Liver (tissue), 9 donors: ENCODE measurements around the gene CDH4. TPM values are rescaled to one million over a fixed set of nuclear protein-coding genes. Genes with fewer than 3 reads are reported as not detected.

Source experiments
- DNase-seq: peaks from one replicate; pipeline ENCODE4 v3.0.0-alpha.2; 2017; ENCODE audit warnings: low spot score
- H3K27ac ChIP-seq, 2 donors: one replicate each; pipeline ENCODE4 v1.7.0; 2013; ENCODE audit warnings: inconsistent platforms in 2 of 2, low read length in 2 of 2, control low read depth in 1 of 2, low read depth in 1 of 2, mild to moderate bottlenecking in 1 of 2
- H3K27me3 ChIP-seq, 4 donors: one replicate each; pipeline versions ENCODE4 v1.6.1 to v1.7.0; 2013; ENCODE audit warnings: low read length in 3 of 4, inconsistent platforms in 1 of 4, mild to moderate bottlenecking in 1 of 4, moderate library complexity in 1 of 4; ENCODE audit not compliant: control insufficient read depth in 4 of 4, insufficient read depth in 4 of 4
- H3K36me3 ChIP-seq, 4 donors: one replicate each; pipeline versions ENCODE4 v1.6.1 to v1.7.0; 2013; ENCODE audit warnings: low read length in 3 of 4, mild to moderate bottlenecking in 3 of 4, low read depth in 1 of 4, moderate library complexity in 1 of 4; ENCODE audit not compliant: control insufficient read depth in 4 of 4, insufficient read depth in 3 of 4
- H3K4me1 ChIP-seq, 4 donors: one replicate each; pipeline versions ENCODE4 v1.6.1 to v1.7.0; 2013; ENCODE audit warnings: low read length in 3 of 4, mild to moderate bottlenecking in 3 of 4, moderate library complexity in 1 of 4; ENCODE audit not compliant: control insufficient read depth in 4 of 4, insufficient read depth in 4 of 4
- H3K4me3 ChIP-seq, 3 donors: one replicate each; pipeline versions ENCODE4 v1.6.1 to v1.7.0; 2013; ENCODE audit warnings: low read length in 3 of 3, control low read depth in 1 of 3, low read depth in 1 of 3, mild to moderate bottlenecking in 1 of 3
- H3K9ac ChIP-seq, 2 donors: one replicate each; pipeline ENCODE4 v1.7.0; 2013; ENCODE audit warnings: low read length in 2 of 2, mild to moderate bottlenecking in 2 of 2, moderate library complexity in 2 of 2, control low read depth in 1 of 2, low read depth in 1 of 2
- H3K9me3 ChIP-seq, 4 donors: one replicate each; pipeline versions ENCODE4 v1.6.1 to v1.7.0; 2013; ENCODE audit warnings: low read length in 3 of 4; ENCODE audit not compliant: control insufficient read depth in 4 of 4
- EGR1 ChIP-seq, 2 donors: IDR thresholded peaks; 2 replicates each; pipeline ENCODE4 v1.6.1; 2016 to 2018; ENCODE audit warnings: antibody characterized with exemption in 2 of 2, low read depth in 2 of 2
- FOXA1 ChIP-seq: IDR thresholded peaks from 2 replicates; pipeline ENCODE4 v1.6.1; 2016; ENCODE audit warnings: antibody characterized with exemption
- FOXA2 ChIP-seq: IDR thresholded peaks from 2 replicates; pipeline ENCODE4 v1.6.1; 2016; ENCODE audit warnings: antibody characterized with exemption
- GABPA ChIP-seq, 2 donors: IDR thresholded peaks in 1 of 2; conservative IDR thresholded peaks in 1 of 2; 2 replicates each; pipeline ENCODE4 v1.6.1; 2016; ENCODE audit warnings: antibody characterized with exemption in 2 of 2, mild to moderate bottlenecking in 1 of 2, moderate library complexity in 1 of 2
- HNF4A ChIP-seq, 2 donors: conservative IDR thresholded peaks; 2 replicates each; pipeline ENCODE4 v1.6.1; 2016; ENCODE audit warnings: antibody characterized with exemption in 2 of 2, mild to moderate bottlenecking in 2 of 2
- NR2F2 ChIP-seq: IDR thresholded peaks from 2 replicates; pipeline ENCODE4 v1.6.1; 2016; ENCODE audit warnings: antibody characterized with exemption
- RAD21 ChIP-seq, 2 donors: IDR thresholded peaks; 2 replicates each; pipeline ENCODE4 v1.6.1; 2016; ENCODE audit warnings: antibody characterized with exemption in 2 of 2, mild to moderate bottlenecking in 2 of 2
- RXRA ChIP-seq, 2 donors: IDR thresholded peaks; 2 replicates each; pipeline ENCODE4 v1.6.1; 2017 to 2018; ENCODE audit warnings: antibody characterized with exemption in 2 of 2, mild to moderate bottlenecking in 1 of 2
- SP1 ChIP-seq: IDR thresholded peaks from 2 replicates; pipeline ENCODE4 v1.6.1; 2018; ENCODE audit warnings: antibody characterized with exemption, mild to moderate bottlenecking
- TAF1 ChIP-seq: conservative IDR thresholded peaks from 2 replicates; pipeline ENCODE4 v1.6.1; 2016; ENCODE audit warnings: antibody characterized with exemption, mild to moderate bottlenecking
- YY1 ChIP-seq: IDR thresholded peaks from 2 replicates; pipeline ENCODE4 v1.6.1; 2016; ENCODE audit warnings: antibody characterized with exemption, mild to moderate bottlenecking
- ZBTB33 ChIP-seq: IDR thresholded peaks from 2 replicates; pipeline ENCODE4 v1.6.1; 2016; ENCODE audit warnings: antibody characterized with exemption
- WGBS: extraction: QIAGEN DNeasy Blood & Tissue Kit; methylation state at CpG from one replicate; pipeline ENCODE4 v1.1.7; 2013; 5-methylcytosine and 5-hydroxymethylcytosine counted together
- polyA plus RNA-seq, 2 donors: library from polyadenylated mRNA; stranded (reverse) in 1 of 2; unstranded in 1 of 2; fragments of 200-250 nt in 1 of 2; fragments of >200 nt in 1 of 2; fragmentation: Nextera tagmentation in 1 of 2; extraction: Ambion mirVana in 1 of 2; gene quantifications; one replicate each; pipeline versions ENCODE4 v1.2.1 to v1.2.3, GENCODE V29; 2013 to 2015
- total RNA-seq, 2 donors: library from RNA; depleted of rRNA; stranded (reverse); fragments of >200 nt; gene quantifications; one replicate each; pipeline ENCODE4 v1.2.3, GENCODE V29; 2014
- TF ChIP-seq, protein P1 (sequence below): IDR thresholded peaks from 2 replicates; pipeline ENCODE4 v1.6.1; 2016; ENCODE audit warnings: antibody characterized with exemption
- TF ChIP-seq, protein P2 (sequence below): IDR thresholded peaks from 2 replicates; pipeline ENCODE4 v1.6.1; 2016; ENCODE audit warnings: antibody characterized with exemption, mild to moderate bottlenecking
- TF ChIP-seq, protein P3 (sequence below): IDR thresholded peaks from 2 replicates; pipeline ENCODE4 v1.6.1; 2016; ENCODE audit warnings: antibody characterized with exemption
- TF ChIP-seq, protein P4 (sequence below): fragments of 150-350 bp; IDR thresholded peaks from 2 replicates; pipeline ENCODE4 v1.5.1; 2017; ENCODE audit warnings: improper control_type of control experiment, low read depth, low read length; ENCODE audit not compliant: missing input control
- donor health status: healthy.
- donor health status: healthy.
- donor health status: healthy.
- donor health status: healthy.
- donor health status: healthy.

The CDH4 gene
- total and polyA plus RNA-seq, 4 donors: 0.03 to 0.25 (median 0.19) TPM; not detected in 1

DNA sequence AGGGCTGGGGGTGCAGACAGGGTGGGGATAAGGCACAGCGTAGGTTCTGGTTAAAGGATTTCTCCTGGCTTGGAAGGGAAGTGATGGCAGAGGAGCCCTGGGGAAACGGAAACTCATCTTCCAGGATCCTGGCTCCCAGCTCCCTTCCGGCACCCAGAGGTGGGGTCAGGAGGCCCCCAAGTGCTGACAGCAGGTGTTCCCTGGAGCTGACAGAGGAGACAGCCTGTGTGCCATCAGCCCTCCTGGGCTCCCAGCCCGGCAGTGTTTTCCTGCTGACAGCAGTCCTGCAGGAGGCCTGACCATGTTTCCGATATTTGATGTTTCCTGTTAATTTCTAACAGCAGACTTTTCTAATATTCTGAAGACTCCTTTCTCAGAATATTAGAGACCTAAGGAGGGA lies 536.3 kb downstream of the CDH4 start:
- Histone ChIP-seq H3K4me3 (no peak overlapping the region), H3K27me3 (peaks cover 0 to 6% (median under 1%) of the 10 kb centered on the region in 4 donors), H3K36me3 (no peaks in the 10 kb centered on the region), H3K9ac (no peak overlapping the region), H3K4me1 (no peaks in the 10 kb centered on the region), H3K9me3 (no peaks in the 10 kb centered on the region), H3K27ac (no peak overlapping the region)
- TF ChIP-seq FOXA2 (no peak), YY1 (no peak), NR2F2 (no peak), FOXA1 (no peak), SP1 (no peak), GABPA (IDR thresholded peaks at IDR 0.05 in 1 of 2, conservative IDR thresholded peaks at IDR 0.05 in 1 of 2) (no peak), ZBTB33 (no peak), EGR1 (IDR thresholded peaks at IDR 0.05; ENCODE audit: low read depth in 2 of 2) (no peak), TAF1 (no peak), RAD21 (IDR thresholded peaks at IDR 0.05) (no peak), HNF4A (conservative IDR thresholded peaks at IDR 0.05) (no peak)
- TF ChIP-seq, protein P1, sequence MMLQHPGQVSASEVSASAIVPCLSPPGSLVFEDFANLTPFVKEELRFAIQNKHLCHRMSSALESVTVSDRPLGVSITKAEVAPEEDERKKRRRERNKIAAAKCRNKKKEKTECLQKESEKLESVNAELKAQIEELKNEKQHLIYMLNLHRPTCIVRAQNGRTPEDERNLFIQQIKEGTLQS: no peak
- TF ChIP-seq, protein P2, sequence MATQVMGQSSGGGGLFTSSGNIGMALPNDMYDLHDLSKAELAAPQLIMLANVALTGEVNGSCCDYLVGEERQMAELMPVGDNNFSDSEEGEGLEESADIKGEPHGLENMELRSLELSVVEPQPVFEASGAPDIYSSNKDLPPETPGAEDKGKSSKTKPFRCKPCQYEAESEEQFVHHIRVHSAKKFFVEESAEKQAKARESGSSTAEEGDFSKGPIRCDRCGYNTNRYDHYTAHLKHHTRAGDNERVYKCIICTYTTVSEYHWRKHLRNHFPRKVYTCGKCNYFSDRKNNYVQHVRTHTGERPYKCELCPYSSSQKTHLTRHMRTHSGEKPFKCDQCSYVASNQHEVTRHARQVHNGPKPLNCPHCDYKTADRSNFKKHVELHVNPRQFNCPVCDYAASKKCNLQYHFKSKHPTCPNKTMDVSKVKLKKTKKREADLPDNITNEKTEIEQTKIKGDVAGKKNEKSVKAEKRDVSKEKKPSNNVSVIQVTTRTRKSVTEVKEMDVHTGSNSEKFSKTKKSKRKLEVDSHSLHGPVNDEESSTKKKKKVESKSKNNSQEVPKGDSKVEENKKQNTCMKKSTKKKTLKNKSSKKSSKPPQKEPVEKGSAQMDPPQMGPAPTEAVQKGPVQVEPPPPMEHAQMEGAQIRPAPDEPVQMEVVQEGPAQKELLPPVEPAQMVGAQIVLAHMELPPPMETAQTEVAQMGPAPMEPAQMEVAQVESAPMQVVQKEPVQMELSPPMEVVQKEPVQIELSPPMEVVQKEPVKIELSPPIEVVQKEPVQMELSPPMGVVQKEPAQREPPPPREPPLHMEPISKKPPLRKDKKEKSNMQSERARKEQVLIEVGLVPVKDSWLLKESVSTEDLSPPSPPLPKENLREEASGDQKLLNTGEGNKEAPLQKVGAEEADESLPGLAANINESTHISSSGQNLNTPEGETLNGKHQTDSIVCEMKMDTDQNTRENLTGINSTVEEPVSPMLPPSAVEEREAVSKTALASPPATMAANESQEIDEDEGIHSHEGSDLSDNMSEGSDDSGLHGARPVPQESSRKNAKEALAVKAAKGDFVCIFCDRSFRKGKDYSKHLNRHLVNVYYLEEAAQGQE: no peak
- TF ChIP-seq, protein P3, sequence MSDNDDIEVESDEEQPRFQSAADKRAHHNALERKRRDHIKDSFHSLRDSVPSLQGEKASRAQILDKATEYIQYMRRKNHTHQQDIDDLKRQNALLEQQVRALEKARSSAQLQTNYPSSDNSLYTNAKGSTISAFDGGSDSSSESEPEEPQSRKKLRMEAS: no peak
- TF ChIP-seq, protein P4, sequence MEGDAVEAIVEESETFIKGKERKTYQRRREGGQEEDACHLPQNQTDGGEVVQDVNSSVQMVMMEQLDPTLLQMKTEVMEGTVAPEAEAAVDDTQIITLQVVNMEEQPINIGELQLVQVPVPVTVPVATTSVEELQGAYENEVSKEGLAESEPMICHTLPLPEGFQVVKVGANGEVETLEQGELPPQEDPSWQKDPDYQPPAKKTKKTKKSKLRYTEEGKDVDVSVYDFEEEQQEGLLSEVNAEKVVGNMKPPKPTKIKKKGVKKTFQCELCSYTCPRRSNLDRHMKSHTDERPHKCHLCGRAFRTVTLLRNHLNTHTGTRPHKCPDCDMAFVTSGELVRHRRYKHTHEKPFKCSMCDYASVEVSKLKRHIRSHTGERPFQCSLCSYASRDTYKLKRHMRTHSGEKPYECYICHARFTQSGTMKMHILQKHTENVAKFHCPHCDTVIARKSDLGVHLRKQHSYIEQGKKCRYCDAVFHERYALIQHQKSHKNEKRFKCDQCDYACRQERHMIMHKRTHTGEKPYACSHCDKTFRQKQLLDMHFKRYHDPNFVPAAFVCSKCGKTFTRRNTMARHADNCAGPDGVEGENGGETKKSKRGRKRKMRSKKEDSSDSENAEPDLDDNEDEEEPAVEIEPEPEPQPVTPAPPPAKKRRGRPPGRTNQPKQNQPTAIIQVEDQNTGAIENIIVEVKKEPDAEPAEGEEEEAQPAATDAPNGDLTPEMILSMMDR: no peak
- 63% methylated on average over 5 of the region's 5 CpGs for WGBS
- DNase-seq: no peak

GRCh38 chr20:61789329-61789728 lies 537.3 kb downstream of the CDH4 start:
- Histone ChIP-seq H3K27me3 (peaks cover 0 to 6% (median under 1%) of the 10 kb centered on the region in 4 donors), H3K9ac (no peak overlapping the region), H3K9me3 (no peaks in the 10 kb centered on the region), H3K27ac (no peak overlapping the region), H3K36me3 (no peaks in the 10 kb centered on the region), H3K4me3 (no peak overlapping the region), H3K4me1 (no peaks in the 10 kb centered on the region)
- 73% methylated on average over 10 of the region's 10 CpGs for WGBS
- DNase-seq: no peak
- TF ChIP-seq, protein P1: no peak
- TF ChIP-seq NR2F2: no peak
- no peak for TF ChIP-seq RXRA (IDR thresholded peaks at IDR 0.05)
- TF ChIP-seq, protein P4: no peak
- no peak for TF ChIP-seq EGR1 (IDR thresholded peaks at IDR 0.05; ENCODE audit: low read depth in 2 of 2)
- TF ChIP-seq YY1: no peak
- TF ChIP-seq TAF1: no peak
- TF ChIP-seq GABPA (IDR thresholded peaks at IDR 0.05 in 1 of 2, conservative IDR thresholded peaks at IDR 0.05 in 1 of 2): no peak
- no peak for TF ChIP-seq HNF4A (conservative IDR thresholded peaks at IDR 0.05)
- TF ChIP-seq, protein P3: no peak
- TF ChIP-seq FOXA1: no peak
- TF ChIP-seq, protein P2: no peak
